GM12878 (cell line): ENCODE results near the gene FEZF2. TPM values are rescaled to one million over a fixed set of nuclear protein-coding genes. Genes with fewer than 3 reads are reported as not detected.

ENCODE experiments used
- ATAC-seq: fragments of 200-7000 bp; cut with Tn5 transposase; 3 replicates; pipeline ENCODE4 v1.9.1; 2020; ENCODE audit warnings: mild to moderate bottlenecking, moderate library complexity
- BruUV-seq: library from RNA; stranded (reverse); fragments of 400-500 nt; replicated peaks from 2 replicates; lab custom pipeline; 2021; lab: Mats Ljungman, UMichigan
- CTCF ChIA-PET: fragments of 300-600 bp; sonication (Branson Sonifier 250); formaldehyde crosslinking; extraction: SDS; loops from one replicate; lab custom pipeline; 2021; ENCODE audit warnings: inconsistent platforms; lab: Yijun Ruan, JAX
- POLR2A ChIA-PET: fragments of 350-600 bp; formaldehyde crosslinking; extraction: SDS; loops from one replicate; lab custom pipeline; 2021; ENCODE audit warnings: inconsistent platforms; lab: Charles Lee
- RAD21 ChIA-PET: fragments of 300-600 bp; sonication (Branson Sonifier 250); formaldehyde crosslinking; loops from one replicate; lab custom pipeline; 2023; ENCODE audit warnings: antibody characterized with exemption; ENCODE audit not compliant: unreplicated experiment; lab: Charles Lee
- SMC1A ChIA-PET: fragments of 300-600 bp; sonication (Branson Sonifier 250); formaldehyde crosslinking; loops from one replicate; lab custom pipeline; 2023; ENCODE audit not compliant: unreplicated experiment, uncharacterized antibody; lab: Charles Lee
- DNase-seq: peaks from one replicate; pipeline ENCODE4 v3.0.0-alpha.2; 2011; ENCODE audit warnings: low read depth, low spot score
- FAIRE-seq: peaks from 3 replicates; lab custom pipeline; 2011; peaks lifted over from hg19 to GRCh38; lab: Jason Lieb, UNC
- H2AFZ ChIP-seq: 2 replicates; pipeline ENCODE4 v1.6.0; 2011; ENCODE audit warnings: low read depth, low read length, control low read depth; ENCODE audit not compliant: control insufficient read depth
- H3K27ac ChIP-seq: 2 replicates; pipeline ENCODE4 v1.5.1; 2011; ENCODE audit warnings: control low read depth; ENCODE audit not compliant: control insufficient read depth, insufficient read depth
- H3K27me3 ChIP-seq, 2 experiments: replicated peaks in 1 of 2; 2 replicates each; pipeline versions ENCODE4 v1.6.0 to v1.6.1; 2011; ENCODE audit warnings: low read length in 1 of 2; ENCODE audit not compliant: control insufficient read depth in 2 of 2, insufficient read depth in 2 of 2
- H3K36me3 ChIP-seq, 2 experiments: 2 replicates each; pipeline ENCODE4 v1.5.1; 2011; ENCODE audit warnings: low read length in 1 of 2; ENCODE audit not compliant: control insufficient read depth in 2 of 2, insufficient read depth in 2 of 2
- H3K4me1 ChIP-seq: 2 replicates; pipeline ENCODE4 v1.6.1; 2011; ENCODE audit warnings: mild to moderate bottlenecking, low read length, moderate library complexity, mixed read lengths; ENCODE audit not compliant: control insufficient read depth, insufficient read depth
- H3K4me2 ChIP-seq: 2 replicates; pipeline ENCODE4 v1.6.0; 2011; ENCODE audit warnings: control low read depth; ENCODE audit not compliant: control insufficient read depth, insufficient read depth
- H3K4me3 ChIP-seq: fragments of 200-600 bp; sonication (generic); 2 replicates; pipeline ENCODE4 v1.5.1; 2016
- H3K79me2 ChIP-seq: 2 replicates; pipeline ENCODE4 v1.6.0; 2011; ENCODE audit warnings: low read length; ENCODE audit not compliant: control insufficient read depth, insufficient read depth
- H3K9ac ChIP-seq: 2 replicates; pipeline ENCODE4 v1.8.0; 2011; ENCODE audit warnings: low read length, control low read depth, mixed read lengths; ENCODE audit not compliant: control insufficient read depth, insufficient read depth
- H3K9me3 ChIP-seq: replicated peaks from 3 replicates; pipeline ENCODE4 v1.5.1; 2011; ENCODE audit warnings: mild to moderate bottlenecking, low read length; ENCODE audit not compliant: control insufficient read depth, insufficient read depth
- H4K20me1 ChIP-seq: 2 replicates; pipeline ENCODE4 v1.6.0; 2011; ENCODE audit not compliant: control insufficient read depth, insufficient read depth
- ASH2L ChIP-seq: fragments of 300-600, 200-600 bp; sonication (generic); IDR thresholded peaks from 2 replicates; pipeline ENCODE4 v1.6.1; 2017; ENCODE audit warnings: low read depth, mild to moderate bottlenecking, borderline replicate concordance
- GABPA ChIP-seq: IDR thresholded peaks from 2 replicates; pipeline ENCODE4 v1.6.1; 2014; ENCODE audit warnings: antibody characterized with exemption, low read depth, mild to moderate bottlenecking, inconsistent platforms
- MEF2A ChIP-seq: IDR thresholded peaks from 2 replicates; pipeline ENCODE4 v1.6.1; 2011; ENCODE audit warnings: low read depth, mild to moderate bottlenecking, low read length, moderate library complexity; ENCODE audit not compliant: insufficient read depth
- PAX5 ChIP-seq: IDR thresholded peaks from 2 replicates; pipeline ENCODE4 v1.6.1; 2011; ENCODE audit warnings: low read depth, low read length, borderline replicate concordance
- PML ChIP-seq: IDR thresholded peaks from 2 replicates; pipeline ENCODE4 v1.6.1; 2012; ENCODE audit warnings: low read length, inconsistent platforms
- RAD51 ChIP-seq: fragments of 450-650 bp; IDR thresholded peaks from 2 replicates; pipeline ENCODE4 v1.6.1; 2016; ENCODE audit warnings: moderate library complexity, mild to moderate bottlenecking, inconsistent platforms
- SMAD1 ChIP-seq: fragments of 450-650 bp; IDR thresholded peaks from 2 replicates; pipeline ENCODE4 v1.6.1; 2018; ENCODE audit warnings: mild to moderate bottlenecking, low read depth; ENCODE audit not compliant: partially characterized antibody
- SREBF1 ChIP-seq: IDR thresholded peaks from 2 replicates; pipeline ENCODE4 v1.6.1; 2012; ENCODE audit warnings: mild to moderate bottlenecking, low read length
- SREBF2 ChIP-seq: IDR thresholded peaks from 2 replicates; pipeline ENCODE4 v1.6.1; 2012; ENCODE audit warnings: mild to moderate bottlenecking, low read length
- SRF ChIP-seq, 2 experiments: IDR thresholded peaks; 2 replicates each; pipeline ENCODE4 v1.6.1; 2011; ENCODE audit warnings: low read depth in 2 of 2, low read length in 2 of 2, mild to moderate bottlenecking in 1 of 2, moderate library complexity in 1 of 2
- TARDBP ChIP-seq: IDR thresholded peaks from 2 replicates; pipeline ENCODE4 v1.6.1; 2016; ENCODE audit warnings: borderline replicate concordance
- ZNF384 ChIP-seq: IDR thresholded peaks from 2 replicates; pipeline ENCODE4 v1.6.1; 2012; ENCODE audit warnings: low read depth, mild to moderate bottlenecking, low read length, improper control_type of control experiment, borderline replicate concordance
- WGBS: methylation state at CpG from one replicate; pipeline ENCODE4 v1.1.6; 2016; ENCODE audit warnings: low lambda C conversion rate; ENCODE audit not compliant: insufficient replicate concordance, insufficient coverage; ENCODE audit errors: missing lambda C conversion rate; 5-methylcytosine and 5-hydroxymethylcytosine counted together
- in situ Hi-C: fragments of 300-500 bp; cut with MboI; formaldehyde crosslinking; loops from 9 replicates; pipeline ENCODE4 v1.14.3; 2018; ENCODE audit warnings: mixed read lengths
- intact Hi-C: fragments of 100-400 bp; cut with micrococcal nuclease; formaldehyde crosslinking; loops from one replicate; pipeline ENCODE4 v1.14.2; 2022; ENCODE audit not compliant: unreplicated experiment
- polyA plus RNA-seq, 11 experiments: library from polyadenylated mRNA; depleted of rRNA in 4 of 11; unstranded in 6 of 11; stranded (reverse) in 5 of 11; fragments of >200 nt; fragmentation: Nextera tagmentation in 4 of 11; fragmentation: Illumina TruSeq in 1 of 11; extraction: Ambion mirVana in 4 of 11; extraction: Trizol in 1 of 11; gene quantifications; 1 replicate in 1 of 11; 2 replicates in 10 of 11; pipeline versions ENCODE4 v1.2.1 to v1.2.3, GENCODE V29; 2011 to 2016; ENCODE audit warnings: inconsistent platforms in 2 of 11, missing spikeins in 2 of 11, low read depth in 1 of 11
- total RNA-seq, 4 experiments: library from RNA; depleted of rRNA in 3 of 4; stranded (reverse); fragments of >200 nt in 3 of 4; fragmentation: Illumina TruSeq in 1 of 4; extraction: Trizol in 1 of 4; gene quantifications; 2 replicates each; pipeline versions ENCODE4 v1.2.1 to v1.2.3, GENCODE V29; 2013 to 2021
- TF ChIP-seq, protein P1 (sequence below): fragments of 150-350 bp; IDR thresholded peaks from 2 replicates; pipeline ENCODE4 v1.6.1; 2014; ENCODE audit warnings: mild to moderate bottlenecking, low read depth, low read length
- TF ChIP-seq, protein P2 (sequence below): IDR thresholded peaks from 2 replicates; pipeline ENCODE4 v1.6.1; 2011; ENCODE audit warnings: mild to moderate bottlenecking, low read depth, low read length, moderate library complexity; ENCODE audit not compliant: insufficient replicate concordance
- TF ChIP-seq, protein P3 (sequence below): fragments of 450-650 bp; IDR thresholded peaks from 2 replicates; pipeline ENCODE4 v1.6.1; 2016; ENCODE audit warnings: mild to moderate bottlenecking
- TF ChIP-seq, protein P4 (sequence below): fragments of 450-650 bp; IDR thresholded peaks from 2 replicates; pipeline ENCODE4 v1.6.1; 2017; ENCODE audit warnings: borderline replicate concordance

Gene FEZF2
- total and polyA plus RNA-seq, 10 of the 15 experiments (the other 5 are each of a cell fraction or from before 2014, with no cell fraction given) = not detected

DNA sequence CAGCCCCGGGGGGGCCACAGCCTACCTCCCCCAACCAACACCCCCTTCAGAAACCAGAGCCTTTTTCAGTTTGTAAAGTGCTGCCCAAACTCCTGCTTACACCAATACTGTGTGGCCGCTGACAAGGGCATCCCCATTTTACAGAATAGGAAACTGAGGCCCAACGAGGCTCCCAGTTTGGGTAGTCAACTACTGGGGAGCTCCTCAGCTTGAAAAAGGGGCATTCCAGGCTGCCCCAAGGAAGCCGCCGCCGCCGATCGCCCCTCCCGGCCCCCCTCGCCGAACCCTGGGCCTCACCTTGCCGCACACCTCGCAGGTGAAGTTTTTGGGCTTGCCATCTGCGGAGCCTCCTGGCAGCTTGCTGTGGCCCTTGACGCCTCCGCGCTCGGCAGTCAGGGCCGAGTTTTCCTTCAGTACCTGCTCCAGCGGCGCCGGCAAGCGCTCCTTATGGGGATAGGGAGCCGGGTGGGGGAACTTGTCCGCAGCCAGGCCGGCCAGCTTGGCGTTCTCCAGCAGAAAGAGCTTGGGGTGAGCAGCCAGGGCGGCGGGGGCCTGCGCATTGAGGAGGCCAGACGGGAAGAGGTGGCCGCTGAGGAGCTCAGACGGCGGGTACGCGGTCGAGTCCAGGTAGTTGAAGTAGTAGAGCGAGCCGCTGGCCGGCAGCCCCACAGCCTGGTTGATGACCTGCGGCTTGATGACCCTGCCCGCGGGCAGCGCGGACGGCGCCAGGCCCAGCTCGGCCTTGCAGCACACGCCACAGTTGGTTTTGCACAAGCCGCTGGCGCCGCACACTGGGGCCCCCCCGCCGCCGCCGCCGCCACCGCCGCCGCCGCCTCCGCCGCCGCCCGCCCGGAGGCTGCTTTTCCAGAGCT is 1.4 kb downstream of the FEZF2 start (continued):
- no peak for TF ChIP-seq SMAD1
- TF ChIP-seq MEF2A = no peak
- TF ChIP-seq SRF (IDR thresholded peaks at IDR 0.05; ENCODE audit: low read depth in 2 of 2, low read length in 2 of 2) = no peak
- TF ChIP-seq RAD51 = no peak

DNA sequence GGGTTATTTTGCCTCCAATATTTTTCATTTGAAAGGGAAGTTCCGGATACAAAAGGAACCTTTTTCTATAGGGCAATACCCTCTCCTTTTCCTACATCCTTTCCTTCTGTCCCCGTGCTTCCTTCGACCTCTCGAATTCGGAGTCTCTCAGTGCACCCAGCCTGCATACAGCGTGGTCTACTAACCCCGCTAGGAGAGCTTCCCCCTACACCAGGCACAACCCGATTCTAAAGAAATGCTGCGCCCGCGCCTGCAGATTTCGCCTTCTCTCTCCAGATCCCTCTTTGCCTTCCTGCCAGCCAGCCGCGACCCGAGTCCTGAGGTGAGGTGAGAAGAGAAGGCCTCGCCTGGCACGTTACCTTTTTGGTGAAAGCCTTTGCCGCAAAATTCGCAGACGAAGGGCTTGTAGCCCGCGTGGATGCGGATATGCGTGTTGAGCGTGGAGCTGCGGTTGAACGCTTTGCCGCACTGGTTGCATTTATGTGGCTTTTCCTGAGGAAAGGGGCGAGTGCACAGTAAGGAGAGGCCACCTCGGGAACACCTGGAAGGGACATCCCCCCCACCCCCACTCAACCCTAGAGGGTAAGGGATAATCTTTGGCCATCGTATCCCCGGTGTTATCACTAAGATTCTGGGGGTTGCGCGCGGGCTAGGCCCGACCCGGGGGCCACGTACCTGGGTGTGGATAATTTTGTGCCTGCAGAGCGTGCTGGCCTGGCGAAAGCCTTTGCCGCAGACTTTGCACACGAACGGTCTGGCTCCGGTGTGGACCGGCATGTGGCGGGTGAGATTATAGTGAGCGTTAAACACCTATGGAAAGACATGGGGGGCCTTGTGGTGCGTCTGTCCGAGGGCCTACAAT is 2.3 kb downstream of the FEZF2 start:
- intact Hi-C loops = no loop called here
- no peak overlapping the region for H3K27ac ChIP-seq
- no peaks in the 10 kb centered on the region for H3K79me2 ChIP-seq
- POLR2A ChIA-PET = no interaction called here
- no peaks in the 10 kb centered on the region for H3K9me3 ChIP-seq
- DNase-seq (no peak), FAIRE-seq (no peak), ATAC-seq (no peak)
- no peak for TF ChIP-seq PML
- TF ChIP-seq SREBF1 = no peak
- TF ChIP-seq, protein P1, sequence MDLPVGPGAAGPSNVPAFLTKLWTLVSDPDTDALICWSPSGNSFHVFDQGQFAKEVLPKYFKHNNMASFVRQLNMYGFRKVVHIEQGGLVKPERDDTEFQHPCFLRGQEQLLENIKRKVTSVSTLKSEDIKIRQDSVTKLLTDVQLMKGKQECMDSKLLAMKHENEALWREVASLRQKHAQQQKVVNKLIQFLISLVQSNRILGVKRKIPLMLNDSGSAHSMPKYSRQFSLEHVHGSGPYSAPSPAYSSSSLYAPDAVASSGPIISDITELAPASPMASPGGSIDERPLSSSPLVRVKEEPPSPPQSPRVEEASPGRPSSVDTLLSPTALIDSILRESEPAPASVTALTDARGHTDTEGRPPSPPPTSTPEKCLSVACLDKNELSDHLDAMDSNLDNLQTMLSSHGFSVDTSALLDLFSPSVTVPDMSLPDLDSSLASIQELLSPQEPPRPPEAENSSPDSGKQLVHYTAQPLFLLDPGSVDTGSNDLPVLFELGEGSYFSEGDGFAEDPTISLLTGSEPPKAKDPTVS = no peak
- no peak for TF ChIP-seq PAX5
- TF ChIP-seq, protein P2, sequence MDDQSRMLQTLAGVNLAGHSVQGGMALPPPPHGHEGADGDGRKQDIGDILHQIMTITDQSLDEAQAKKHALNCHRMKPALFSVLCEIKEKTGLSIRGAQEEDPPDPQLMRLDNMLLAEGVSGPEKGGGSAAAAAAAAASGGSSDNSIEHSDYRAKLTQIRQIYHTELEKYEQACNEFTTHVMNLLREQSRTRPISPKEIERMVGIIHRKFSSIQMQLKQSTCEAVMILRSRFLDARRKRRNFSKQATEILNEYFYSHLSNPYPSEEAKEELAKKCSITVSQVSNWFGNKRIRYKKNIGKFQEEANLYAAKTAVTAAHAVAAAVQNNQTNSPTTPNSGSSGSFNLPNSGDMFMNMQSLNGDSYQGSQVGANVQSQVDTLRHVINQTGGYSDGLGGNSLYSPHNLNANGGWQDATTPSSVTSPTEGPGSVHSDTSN = no peak
- TF ChIP-seq TARDBP = no peak
- no peak for TF ChIP-seq ZNF384
- TF ChIP-seq, protein P3, sequence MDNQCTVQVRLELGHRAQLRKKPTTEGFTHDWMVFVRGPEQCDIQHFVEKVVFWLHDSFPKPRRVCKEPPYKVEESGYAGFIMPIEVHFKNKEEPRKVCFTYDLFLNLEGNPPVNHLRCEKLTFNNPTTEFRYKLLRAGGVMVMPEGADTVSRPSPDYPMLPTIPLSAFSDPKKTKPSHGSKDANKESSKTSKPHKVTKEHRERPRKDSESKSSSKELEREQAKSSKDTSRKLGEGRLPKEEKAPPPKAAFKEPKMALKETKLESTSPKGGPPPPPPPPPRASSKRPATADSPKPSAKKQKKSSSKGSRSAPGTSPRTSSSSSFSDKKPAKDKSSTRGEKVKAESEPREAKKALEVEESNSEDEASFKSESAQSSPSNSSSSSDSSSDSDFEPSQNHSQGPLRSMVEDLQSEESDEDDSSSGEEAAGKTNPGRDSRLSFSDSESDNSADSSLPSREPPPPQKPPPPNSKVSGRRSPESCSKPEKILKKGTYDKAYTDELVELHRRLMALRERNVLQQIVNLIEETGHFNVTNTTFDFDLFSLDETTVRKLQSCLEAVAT = no peak
- no peak for TF ChIP-seq GABPA
- no peak for TF ChIP-seq SREBF2
- TF ChIP-seq, protein P4, sequence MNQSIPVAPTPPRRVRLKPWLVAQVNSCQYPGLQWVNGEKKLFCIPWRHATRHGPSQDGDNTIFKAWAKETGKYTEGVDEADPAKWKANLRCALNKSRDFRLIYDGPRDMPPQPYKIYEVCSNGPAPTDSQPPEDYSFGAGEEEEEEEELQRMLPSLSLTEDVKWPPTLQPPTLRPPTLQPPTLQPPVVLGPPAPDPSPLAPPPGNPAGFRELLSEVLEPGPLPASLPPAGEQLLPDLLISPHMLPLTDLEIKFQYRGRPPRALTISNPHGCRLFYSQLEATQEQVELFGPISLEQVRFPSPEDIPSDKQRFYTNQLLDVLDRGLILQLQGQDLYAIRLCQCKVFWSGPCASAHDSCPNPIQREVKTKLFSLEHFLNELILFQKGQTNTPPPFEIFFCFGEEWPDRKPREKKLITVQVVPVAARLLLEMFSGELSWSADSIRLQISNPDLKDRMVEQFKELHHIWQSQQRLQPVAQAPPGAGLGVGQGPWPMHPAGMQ = no peak
- no peak for TF ChIP-seq ASH2L
- SMC1A ChIA-PET = no interaction called here
- H2AFZ ChIP-seq = no peak overlapping the region
- no peaks in the 10 kb centered on the region for H4K20me1 ChIP-seq
- H3K27me3 ChIP-seq = peaks cover 8 to 17% of the 10 kb centered on the region in 2 experiments
- H3K36me3 ChIP-seq = no peaks in the 10 kb centered on the region
- H3K4me2 ChIP-seq = no peak overlapping the region
- H3K9ac ChIP-seq = no peak overlapping the region
- CTCF ChIA-PET = no interaction called here
- in situ Hi-C loops = no loop called here
- no peaks in the 10 kb centered on the region for H3K4me1 ChIP-seq
- no peak overlapping the region for H3K4me3 ChIP-seq
- 49% methylated on average over 49 of the region's 49 CpGs for WGBS
- RAD21 ChIA-PET = no interaction called here
- no TSS peak for BruUV-seq
